Breast epithelium (tissue), 3 donors: ENCODE measurements around the gene SARS2.

Experiments used
- POLR2A ChIP-seq: fragments of 450-650 bp; IDR thresholded peaks from one replicate; pipeline ENCODE4 v1.6.1; 2016; ENCODE audit warnings: antibody characterized with exemption, mild to moderate bottlenecking, moderate library complexity
- POLR2AphosphoS5 ChIP-seq, 3 donors: sonication (generic); formaldehyde crosslinking; IDR thresholded peaks; one replicate each; pipeline ENCODE4 v1.6.1; 2017; ENCODE audit warnings: antibody characterized with exemption in 3 of 3
- TF ChIP-seq, protein P1 (sequence below), 3 donors: fragments of 450-650 bp; IDR thresholded peaks; one replicate each; pipeline ENCODE4 v1.5.1; 2016 to 2017; ENCODE audit warnings: antibody characterized with exemption in 3 of 3, mild to moderate bottlenecking in 3 of 3, moderate library complexity in 3 of 3

GRCh38 chr19:38951187-38951586 is 20.6 kb upstream of the SARS2 start:
- no peak for TF ChIP-seq POLR2A
- TF ChIP-seq, protein P1, sequence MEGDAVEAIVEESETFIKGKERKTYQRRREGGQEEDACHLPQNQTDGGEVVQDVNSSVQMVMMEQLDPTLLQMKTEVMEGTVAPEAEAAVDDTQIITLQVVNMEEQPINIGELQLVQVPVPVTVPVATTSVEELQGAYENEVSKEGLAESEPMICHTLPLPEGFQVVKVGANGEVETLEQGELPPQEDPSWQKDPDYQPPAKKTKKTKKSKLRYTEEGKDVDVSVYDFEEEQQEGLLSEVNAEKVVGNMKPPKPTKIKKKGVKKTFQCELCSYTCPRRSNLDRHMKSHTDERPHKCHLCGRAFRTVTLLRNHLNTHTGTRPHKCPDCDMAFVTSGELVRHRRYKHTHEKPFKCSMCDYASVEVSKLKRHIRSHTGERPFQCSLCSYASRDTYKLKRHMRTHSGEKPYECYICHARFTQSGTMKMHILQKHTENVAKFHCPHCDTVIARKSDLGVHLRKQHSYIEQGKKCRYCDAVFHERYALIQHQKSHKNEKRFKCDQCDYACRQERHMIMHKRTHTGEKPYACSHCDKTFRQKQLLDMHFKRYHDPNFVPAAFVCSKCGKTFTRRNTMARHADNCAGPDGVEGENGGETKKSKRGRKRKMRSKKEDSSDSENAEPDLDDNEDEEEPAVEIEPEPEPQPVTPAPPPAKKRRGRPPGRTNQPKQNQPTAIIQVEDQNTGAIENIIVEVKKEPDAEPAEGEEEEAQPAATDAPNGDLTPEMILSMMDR (IDR thresholded peaks at IDR 0.05): no peak
- TF ChIP-seq POLR2AphosphoS5 (IDR thresholded peaks at IDR 0.05): no peak
